ENCODE measurements around the gene CDC42BPB. TPM values are rescaled to one million over a fixed set of nuclear protein-coding genes. Genes with fewer than 3 reads are reported as not detected.

Gene CDC42BPB
- total RNA-seq, 1 experiment from 2014 or later, result 103 TPM

GRCh38 chr14:103088921-103089320 lies 31.6 kb upstream of the CDC42BPB start:
- H2BK15ac ChIP-seq (ENCODE audit: low read depth, low read length), result no peak overlapping the region

More at GRCh38 chr14:103088921-103089320, 31.6 kb upstream of the CDC42BPB start:
- Histone ChIP-seq H3K27me3 (ENCODE audit: insufficient read depth, low read length) (peaks cover 1% of the 10 kb centered on the region; the same call in 1 of the 2 replicates), H3K23me2 (ENCODE audit: insufficient read length, low read depth, low read length, poor library complexity, severe bottlenecking) (peaks cover 4% of the 10 kb centered on the region), H3K27ac (ENCODE audit: insufficient read length, low read depth, low read length) (no peak overlapping the region), H3K79me1 (ENCODE audit: insufficient read depth, low read depth, low read length, poor library complexity, severe bottlenecking) (no peaks in the 10 kb centered on the region), H4K5ac (ENCODE audit: insufficient read length, low read depth, low read length) (no peak overlapping the region), H3K23ac (ENCODE audit: insufficient read length, low read depth, low read length) (no peak overlapping the region), H2AFZ (ENCODE audit: low read length) (no peak overlapping the region), H4K91ac (ENCODE audit: insufficient read length, low read depth, low read length) (no peak overlapping the region), H3K4me1 (ENCODE audit: insufficient read depth, low read length) (no peaks in the 10 kb centered on the region), H3K79me2 (ENCODE audit: insufficient read depth, low read length) (no peaks in the 10 kb centered on the region), H3K4me2 (ENCODE audit: insufficient read depth, insufficient read length, low read length) (no peak overlapping the region), H2BK20ac (ENCODE audit: low read depth, low read length, poor library complexity, severe bottlenecking) (no peak overlapping the region), H2AK5ac (ENCODE audit: insufficient read length, low read length) (no peak overlapping the region), H2BK120ac (ENCODE audit: low read depth, low read length, poor library complexity, severe bottlenecking) (no peak overlapping the region), H3K4ac (ENCODE audit: low read depth, low read length) (no peak overlapping the region), H3K9ac (ENCODE audit: extremely low read depth, insufficient read length, low read length) (no peak overlapping the region), H3K14ac (ENCODE audit: insufficient read depth, low read length) (no peak overlapping the region), H3K9me3 (ENCODE audit: control insufficient read depth, low read depth, low read length) (no peaks in the 10 kb centered on the region), H2BK5ac (ENCODE audit: insufficient read length, low read length) (no peak overlapping the region), H3K18ac (ENCODE audit: insufficient read length, low read depth, low read length) (no peak overlapping the region), H3T11ph (ENCODE audit: low read length) (no peak overlapping the region), H4K20me1 (ENCODE audit: control insufficient read depth, insufficient read depth, insufficient read length) (no peaks in the 10 kb centered on the region), H4K8ac (replicated peaks; ENCODE audit: insufficient read length, low read depth, low read length) (no peak overlapping the region), H2BK12ac (ENCODE audit: insufficient read length, low read depth, low read length) (no peak overlapping the region), H3K56ac (ENCODE audit: insufficient read length, low read depth, low read length) (no peak overlapping the region)
- H3K36me3 Mint-ChIP-seq (ENCODE audit: insufficient read depth in 1 of 3, low read depth in 3 of 3), result no peaks in the 10 kb centered on the region
- no peak for DNase-seq
- no CpG with 5 or more reads among the region's 6 CpGs for WGBS (ENCODE audit: extremely low coverage, insufficient read length, low lambda C conversion rate)
- H3K27me3 Mint-ChIP-seq (ENCODE audit: low read depth), result peaks cover 11% of the 10 kb centered on the region
- H3K4me1 Mint-ChIP-seq, result peaks cover 5 to 14% of the 10 kb centered on the region in 2 experiments
- no peak overlapping the region for H3K4me3 Mint-ChIP-seq
- no peak for TF ChIP-seq CTCF (conservative IDR thresholded peaks at IDR 0.05)
- H3K9me3 Mint-ChIP-seq, result no peaks in the 10 kb centered on the region
- no peak overlapping the region for H3K27ac Mint-ChIP-seq

Data from H9 (cell line).